Body of pancreas (tissue), 4 donors: ENCODE data around the gene TNIK.

ENCODE experiments used
- CTCF ChIP-seq, 7 experiments: fragments of 450-650 bp in 4 of 7; fragments of 200-600 bp in 3 of 7; sonication (generic) in 3 of 7; IDR thresholded peaks; one replicate each; pipeline ENCODE4 v1.5.1; 2016 to 2019; ENCODE audit warnings: antibody characterized with exemption in 7 of 7
- POLR2A ChIP-seq, 3 donors: fragments of 450-650 bp; IDR thresholded peaks; one replicate each; pipeline ENCODE4 v1.6.1; 2016; ENCODE audit warnings: antibody characterized with exemption in 3 of 3, mild to moderate bottlenecking in 2 of 3

- TF ChIP-seq POLR2A (IDR thresholded peaks at IDR 0.05) (no peak), CTCF (IDR thresholded peaks at IDR 0.05) (no peak)
These were observed 10.6 kb upstream of the TNIK start for GRCh38 chr3:171470714-171471227.
